ENCODE data around the gene DEF6.

The DEF6 gene

GRCh38 chr6:35297601-35298481 is at the start of gene DEF6:
Gene DEF6 (plus strand): TSS chr6:35297818. CDS start chr6:35297857, 39 bp downstream.
- TF ChIP-seq GATA2 (IDR thresholded peaks at IDR 0.05; ENCODE audit: low read depth, low read length) (no peak), GATA3 (IDR thresholded peaks at IDR 0.05; ENCODE audit: low read depth, low read length) (no peak)

- TF ChIP-seq GATA2 (IDR thresholded peaks at IDR 0.05; ENCODE audit: low read depth, low read length) (no peak), GATA3 (IDR thresholded peaks at IDR 0.05; ENCODE audit: low read depth, low read length) (no peak)
These were observed 49.3 kb upstream of the DEF6 start for GRCh38 chr6:35248300-35248699.

DNA sequence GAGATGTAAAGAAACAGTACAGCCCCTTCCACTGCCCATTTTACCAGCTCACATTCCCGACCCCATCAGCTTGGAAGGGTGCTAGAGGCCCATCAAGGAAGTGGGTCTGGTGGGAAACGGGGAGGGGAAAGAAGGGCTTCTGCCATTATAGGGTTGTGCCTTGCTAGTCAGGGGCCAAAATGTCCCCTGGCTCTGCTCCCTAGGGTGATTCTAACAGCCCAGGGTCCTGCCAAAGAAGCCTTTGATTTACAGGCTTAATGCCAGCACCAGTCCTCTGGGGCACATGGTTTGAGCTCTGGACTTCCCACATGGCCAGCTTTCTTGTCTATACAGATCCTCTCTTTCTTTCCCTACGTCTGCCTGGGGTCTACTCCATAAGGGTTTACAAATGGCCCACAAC is 48.7 kb upstream of the DEF6 start:
- TF ChIP-seq GATA2 (IDR thresholded peaks at IDR 0.05; ENCODE audit: low read depth, low read length) (no peak), GATA3 (IDR thresholded peaks at IDR 0.05; ENCODE audit: low read depth, low read length) (no peak)

DNA sequence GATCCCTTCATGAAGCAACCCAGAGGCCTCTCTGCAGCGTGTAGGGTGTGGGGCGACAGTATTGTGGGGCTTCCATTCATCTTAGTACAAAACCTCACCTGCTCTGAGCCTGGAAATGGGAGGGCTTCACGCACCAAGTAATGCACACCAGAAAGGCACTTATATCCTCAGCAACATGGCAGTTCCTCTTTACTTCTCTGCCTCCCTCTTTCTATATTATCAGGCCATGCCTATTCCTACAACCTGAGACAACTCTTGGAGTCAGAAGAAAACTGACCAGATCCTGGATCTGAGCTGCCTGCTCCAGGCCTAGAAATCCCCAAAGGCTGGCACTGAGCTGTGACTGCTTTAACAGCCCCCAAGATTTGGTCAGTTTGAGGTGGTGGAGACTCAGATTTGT is 45.7 kb upstream of the DEF6 start:
- TF ChIP-seq GATA3 (IDR thresholded peaks at IDR 0.05; ENCODE audit: low read depth, low read length), result no peak
- TF ChIP-seq GATA2 (IDR thresholded peaks at IDR 0.05; ENCODE audit: low read depth, low read length), result no peak

GRCh38 chr6:35253249-35253648 is 44.4 kb upstream of the DEF6 start:
- TF ChIP-seq GATA2 (IDR thresholded peaks at IDR 0.05; ENCODE audit: low read depth, low read length) (no peak), GATA3 (IDR thresholded peaks at IDR 0.05; ENCODE audit: low read depth, low read length) (no peak)

DNA sequence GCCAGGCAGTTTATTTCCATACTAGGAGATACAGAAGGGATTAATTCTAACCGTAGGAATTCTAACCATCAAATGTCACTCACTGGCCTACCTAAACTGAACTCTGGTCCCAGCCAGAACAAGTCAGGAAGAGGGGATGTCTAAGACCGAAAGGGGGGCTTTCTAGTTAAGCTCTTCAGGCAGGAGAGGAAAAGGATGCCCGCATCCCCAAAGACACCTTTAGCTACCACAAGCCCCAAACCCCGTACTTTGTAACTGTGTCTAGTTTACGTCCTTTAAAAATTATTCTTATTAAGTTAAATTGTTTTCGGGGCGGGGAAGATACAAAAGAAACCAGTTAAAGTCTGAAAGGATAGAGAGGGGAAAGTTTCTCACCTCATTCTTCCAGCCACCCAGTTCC is 39.3 kb upstream of the DEF6 start:
- TF ChIP-seq GATA3 (IDR thresholded peaks at IDR 0.05; ENCODE audit: low read depth, low read length), result no peak
- TF ChIP-seq GATA2 (IDR thresholded peaks at IDR 0.05; ENCODE audit: low read depth, low read length), result no peak

GRCh38 chr6:35258858-35259193 is 38.8 kb upstream of the DEF6 start:
- TF ChIP-seq GATA3 (IDR thresholded peaks at IDR 0.05; ENCODE audit: low read depth, low read length), result no peak
- TF ChIP-seq GATA2 (IDR thresholded peaks at IDR 0.05; ENCODE audit: low read depth, low read length), result no peak

DNA sequence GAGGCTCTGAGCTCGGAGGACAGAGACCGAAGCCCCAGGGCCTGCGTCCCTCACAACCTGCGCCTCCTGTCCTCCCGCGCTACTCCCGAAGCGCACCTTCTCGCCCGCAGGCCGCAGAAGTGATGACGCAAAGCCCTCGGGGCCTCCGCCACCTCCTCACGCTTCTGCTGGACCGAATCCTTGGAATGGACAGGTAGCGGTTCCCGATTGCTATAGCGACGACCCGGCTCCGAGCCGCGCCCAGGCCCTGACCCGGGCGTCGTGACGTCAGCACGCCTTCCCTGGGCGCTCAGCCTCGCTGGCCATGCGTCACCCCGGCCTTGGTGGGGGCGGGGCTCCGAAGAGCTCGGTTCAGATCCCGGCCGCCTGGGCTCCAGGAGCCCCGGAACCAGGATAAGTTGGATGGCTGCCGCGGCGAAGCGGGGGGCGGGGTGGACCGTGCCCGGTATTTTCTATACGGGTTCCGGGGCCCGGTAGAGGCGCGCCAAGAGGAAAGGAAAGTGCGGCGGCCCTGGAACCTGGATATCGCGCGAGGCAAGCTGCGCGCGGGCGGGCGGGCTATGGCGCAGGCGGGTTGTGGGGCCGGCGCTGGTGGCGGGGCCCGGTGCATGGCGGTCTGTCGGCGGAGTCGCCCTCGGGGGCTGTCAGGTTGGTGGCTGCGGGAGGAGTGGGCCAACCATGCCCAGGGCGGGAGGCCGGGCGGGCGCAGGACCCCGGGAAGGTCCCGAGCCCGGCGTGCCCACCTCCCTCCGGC is 38.2 kb upstream of the DEF6 start, which contains the start of gene ZNF76:
ZNF76 (plus strand) TSS at position 542 of the 754 bp plus-strand sequence. CDS start 21,417 bp downstream, outside the sequence.
- TF ChIP-seq GATA3 (IDR thresholded peaks at IDR 0.05; ENCODE audit: low read depth, low read length) (no peak), GATA2 (IDR thresholded peaks at IDR 0.05; ENCODE audit: low read depth, low read length) (no peak)

- no peak for TF ChIP-seq GATA2 (IDR thresholded peaks at IDR 0.05; ENCODE audit: low read depth, low read length)
These were observed 37.5 kb upstream of the DEF6 start for GRCh38 chr6:35259948-35260590.

GRCh38 chr6:35260591-35261570 is 36.7 kb upstream of the DEF6 start:
- no peak for TF ChIP-seq GATA2 (IDR thresholded peaks at IDR 0.05; ENCODE audit: low read depth, low read length)
- no peak for TF ChIP-seq GATA3 (IDR thresholded peaks at IDR 0.05; ENCODE audit: low read depth, low read length)

DNA sequence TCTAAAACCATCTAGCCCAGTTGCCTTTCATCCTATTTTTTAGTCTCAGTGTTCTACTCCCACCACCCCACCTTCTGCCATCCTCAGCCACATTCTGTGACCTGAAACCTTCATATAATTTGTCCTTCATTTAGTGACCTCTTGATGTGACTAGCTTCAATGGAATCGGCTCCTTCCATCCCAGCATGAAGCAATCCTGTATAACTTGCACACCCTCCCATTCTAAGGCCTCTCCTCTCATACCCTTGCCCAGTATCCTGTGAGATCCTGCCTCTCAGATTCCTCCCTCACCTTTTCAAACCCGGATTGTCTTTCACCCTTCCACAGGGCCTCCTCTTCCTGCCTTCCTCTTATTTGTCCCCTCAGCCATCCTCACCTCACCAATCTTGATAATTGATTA is 35.0 kb upstream of the DEF6 start:
- no peak for TF ChIP-seq GATA3 (IDR thresholded peaks at IDR 0.05; ENCODE audit: low read depth, low read length)
- TF ChIP-seq GATA2 (IDR thresholded peaks at IDR 0.05; ENCODE audit: low read depth, low read length), result no peak

GRCh38 chr6:35264550-35265274 is 32.9 kb upstream of the DEF6 start:
- no peak for TF ChIP-seq GATA2 (IDR thresholded peaks at IDR 0.05; ENCODE audit: low read depth, low read length)
- TF ChIP-seq GATA3 (IDR thresholded peaks at IDR 0.05; ENCODE audit: low read depth, low read length), result no peak

DNA sequence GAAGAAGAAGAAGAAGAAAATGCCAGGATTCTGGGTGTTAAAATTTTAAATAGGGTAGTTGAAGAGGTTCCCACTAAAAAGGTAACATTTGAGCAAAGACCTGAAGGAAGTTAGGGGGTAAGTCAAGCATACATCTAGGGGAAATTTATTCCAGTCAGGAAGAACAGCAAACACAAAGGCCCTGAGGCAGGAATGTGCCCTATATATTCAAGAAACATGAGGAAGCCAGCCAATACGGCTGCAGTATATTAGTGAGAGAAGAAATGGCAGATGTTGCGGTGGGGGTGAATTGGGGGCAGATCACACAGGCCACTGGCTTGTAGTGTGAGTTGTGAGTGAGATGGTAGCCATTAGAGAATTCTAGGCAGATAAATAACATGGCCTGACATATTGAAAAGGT is 32.1 kb upstream of the DEF6 start:
- TF ChIP-seq GATA3 (IDR thresholded peaks at IDR 0.05; ENCODE audit: low read depth, low read length) (no peak), GATA2 (IDR thresholded peaks at IDR 0.05; ENCODE audit: low read depth, low read length) (no peak)
